Measurements from ENCODE around the gene SPATA31A3. TPM values are rescaled to one million over a fixed set of nuclear protein-coding genes. Genes with fewer than 3 reads are reported as not detected.
"Not testable (repeated sequence)": the region's sequence is repeated elsewhere in the genome, so short reads cannot be mapped to it uniquely, and the experiment has no call there.

The SPATA31A3 gene
- total RNA-seq, result not detected in 2 replicates
- not detected for polyA plus RNA-seq (2012)

DNA sequence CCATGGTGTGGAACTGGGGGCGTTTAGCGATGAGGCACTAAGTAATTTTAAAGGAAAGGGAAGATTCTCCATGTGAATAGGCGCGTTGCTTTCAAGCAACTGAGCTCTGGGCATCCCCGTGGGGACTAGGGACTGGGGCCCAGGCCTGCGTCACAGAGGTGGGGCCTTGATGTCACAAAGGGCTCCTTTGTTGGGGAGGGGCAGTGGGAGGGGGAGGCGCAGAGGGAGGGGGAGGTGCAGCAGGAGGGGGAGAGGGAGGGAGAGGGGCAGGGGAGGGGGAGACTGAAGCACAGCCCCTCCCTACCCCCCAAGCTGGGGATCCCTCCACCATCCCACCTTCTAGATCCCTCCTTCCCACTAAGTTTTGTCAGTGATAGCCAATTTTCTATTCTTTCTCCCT, at the start of gene SPATA31A3:
TSS of gene SPATA31A3 (minus strand) at position 101 of the 400 bp plus-strand sequence. CDS start at position 72, 29 bp downstream.
- DNase-seq (ENCODE audit: low read depth), result not testable (repeated sequence)

DNA sequence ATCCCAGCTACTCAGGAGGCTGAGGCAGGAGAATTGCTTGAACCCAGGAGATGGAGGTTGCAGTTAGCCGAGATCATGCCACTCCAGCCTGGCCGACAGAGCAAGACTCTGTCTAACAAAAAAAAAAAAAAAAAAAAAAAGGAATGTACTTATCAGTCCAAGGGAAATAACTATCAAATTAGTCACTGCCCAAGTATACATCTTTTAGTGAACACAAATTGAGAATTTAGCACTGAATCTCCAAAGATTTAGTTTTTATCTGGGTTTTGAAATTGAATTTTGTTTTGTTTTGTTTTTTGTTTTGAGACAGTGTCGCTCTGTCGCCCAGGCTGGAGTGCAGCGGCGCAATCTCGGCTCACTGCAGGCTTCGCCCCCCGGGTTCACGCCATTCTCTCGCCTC, 39.8 kb downstream of the SPATA31A3 start:
- DNase-seq (ENCODE audit: low read depth), result not testable (repeated sequence)

DNA sequence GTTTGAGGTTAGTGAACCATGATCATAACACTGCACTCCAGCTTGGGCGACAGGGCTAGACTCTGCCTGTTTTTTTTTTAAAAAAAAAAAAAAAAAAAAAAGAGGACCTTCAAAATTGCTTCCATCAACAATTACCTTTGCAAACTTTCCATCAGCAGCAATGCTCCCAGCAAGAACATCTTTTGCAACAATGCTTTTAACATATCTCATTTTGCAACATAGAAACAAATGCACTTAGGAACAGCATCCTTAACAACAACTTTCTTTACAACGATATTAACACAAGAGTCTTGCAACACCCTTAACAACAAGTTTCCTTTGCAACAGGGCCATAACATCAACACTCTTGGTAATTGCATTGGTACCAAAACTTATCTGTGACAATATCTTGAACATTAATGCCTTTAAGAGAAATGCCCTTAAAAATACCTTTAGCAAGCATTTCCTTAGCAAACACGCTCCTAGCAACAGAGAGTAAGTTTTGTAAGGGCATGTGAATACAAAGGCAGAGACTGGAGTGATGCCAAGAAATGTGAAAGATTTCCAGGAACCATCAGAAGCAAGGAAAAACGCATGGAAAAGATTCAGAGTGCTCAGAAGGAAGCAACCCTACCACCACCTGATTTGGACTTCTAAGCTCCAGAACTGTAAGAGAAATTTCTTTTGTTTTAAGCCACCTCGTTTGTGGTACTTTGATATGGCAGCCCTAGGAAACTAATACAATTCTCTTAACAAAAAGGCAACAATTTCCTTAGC, 49.8 kb downstream of the SPATA31A3 start:
- not testable (repeated sequence) for DNase-seq (ENCODE audit: low read depth)

DNA sequence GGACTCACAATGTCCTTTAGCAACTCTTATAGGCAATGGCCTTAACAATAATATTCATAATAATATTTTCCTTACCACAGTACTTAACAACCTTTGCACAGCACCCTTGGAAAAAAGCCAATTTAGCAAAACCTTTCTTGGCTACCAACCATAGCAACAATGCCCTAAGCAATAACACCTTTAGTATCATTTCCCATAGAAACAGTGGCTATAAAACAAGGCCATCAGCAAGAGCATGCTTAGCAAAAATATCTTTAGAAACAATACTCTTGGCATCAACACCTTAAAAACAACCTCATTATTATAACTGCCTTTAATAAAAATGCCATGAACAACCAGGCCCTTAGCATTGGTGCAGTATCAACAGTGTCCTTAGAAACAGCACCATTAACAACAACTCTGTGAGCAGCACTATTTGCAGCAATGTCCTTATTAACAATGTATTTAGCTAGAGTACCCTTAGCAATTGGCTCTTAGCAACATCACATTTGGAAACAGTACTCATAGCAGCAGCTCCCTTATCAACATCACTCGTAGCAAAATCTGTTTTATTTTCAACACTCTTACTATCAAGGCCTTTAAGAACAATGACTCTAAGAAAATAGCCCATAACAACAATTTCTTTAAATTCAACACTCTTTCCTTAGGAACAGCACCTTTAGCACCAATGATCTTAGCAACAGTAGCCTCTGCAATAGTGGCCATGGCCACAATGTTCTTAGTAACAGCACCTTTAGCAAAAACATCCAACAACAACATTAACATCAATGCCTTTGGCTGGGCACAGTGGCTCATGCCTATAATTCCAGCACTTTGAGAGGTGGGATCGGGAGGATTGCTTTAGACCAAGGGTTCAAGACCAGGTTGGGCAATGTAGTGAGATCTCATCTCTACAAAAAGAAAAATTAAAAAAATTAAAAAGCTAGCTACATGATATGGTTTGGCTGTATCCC, 52.2 kb downstream of the SPATA31A3 start:
- DNase-seq (ENCODE audit: low read depth), result not testable (repeated sequence)

DNA sequence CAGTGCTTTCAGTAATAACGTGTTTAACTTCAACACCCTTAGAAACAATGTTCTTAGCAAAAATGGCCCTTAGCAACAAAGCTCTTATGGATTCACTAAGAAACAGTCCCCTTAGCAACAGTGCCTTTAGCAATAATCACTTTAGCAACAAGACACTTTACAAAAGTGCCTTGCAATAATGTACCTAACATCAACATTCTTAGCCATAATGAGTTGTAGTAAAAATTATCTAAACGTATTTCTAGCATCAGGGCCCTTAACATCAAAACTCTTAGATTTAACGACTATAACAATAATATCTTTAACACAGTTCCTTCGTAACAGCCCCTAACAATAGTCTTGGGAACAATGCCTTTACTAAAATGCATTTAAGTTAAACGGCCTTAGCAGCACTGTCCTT, 54.0 kb downstream of the SPATA31A3 start:
- DNase-seq (ENCODE audit: low read depth), result not testable (repeated sequence)

DNA sequence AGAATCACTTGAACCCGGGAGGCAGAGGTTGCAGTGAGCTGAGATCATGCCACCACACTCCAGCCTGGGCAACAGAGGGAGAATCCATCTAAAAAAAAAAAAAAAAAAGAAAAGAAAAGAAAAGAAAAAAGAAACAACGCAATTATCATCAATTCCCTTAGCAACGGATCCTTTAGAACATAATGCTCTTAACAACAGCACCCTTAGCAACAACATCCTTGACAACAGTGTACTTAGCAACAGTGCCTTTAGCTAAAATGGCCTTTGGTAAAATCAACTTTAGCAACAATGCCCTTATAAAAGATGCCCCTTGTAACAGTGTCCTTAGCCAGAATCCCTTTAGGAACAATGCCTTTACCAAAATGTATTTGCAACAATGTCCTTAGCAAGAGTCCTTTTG, 54.7 kb downstream of the SPATA31A3 start:
- not testable (repeated sequence) for DNase-seq (ENCODE audit: low read depth)

Other genes starting within 250 kb of the SPATA31A3 start
- 4.6 and 5.3 TPM in 2 replicates for gene ZNF658, start 91.8 kb downstream of the SPATA31A3 start, total RNA-seq

All from myocyte (in vitro differentiated cells).